OCI-LY1 (cell line): Measurements from ENCODE around the gene TRAPPC2L.
"Not testable (repeated sequence)": the region's sequence is repeated elsewhere in the genome, so short reads cannot be mapped to it uniquely, and the experiment has no call there.

ENCODE experiments used
- H2AFZ ChIP-seq: fragments of 200-600 bp; sonication (generic), shearing (Covaris generic); 2 replicates; pipeline ENCODE4 v1.6.0; 2014; ENCODE audit warnings: antibody characterized with exemption, mild to moderate bottlenecking, low read length
- H3F3A ChIP-seq: fragments of 200-600 bp; sonication (generic), shearing (Covaris generic); 2 replicates; pipeline ENCODE4 v1.6.0; 2014; ENCODE audit warnings: mild to moderate bottlenecking, antibody characterized with exemption, low read length, moderate library complexity; ENCODE audit not compliant: insufficient read depth
- H3K27ac ChIP-seq: fragments of 200-600 bp; sonication (generic); 2 replicates; pipeline ENCODE4 v1.5.1; 2014; ENCODE audit warnings: low read length, mixed run types, mild to moderate bottlenecking, low read depth; ENCODE audit not compliant: poor library complexity, severe bottlenecking
- H3K27me3 ChIP-seq: fragments of 200-600 bp; sonication (generic); 2 replicates; pipeline ENCODE4 v1.6.0; 2014; ENCODE audit warnings: antibody characterized with exemption, mild to moderate bottlenecking, low read length, moderate library complexity; ENCODE audit not compliant: insufficient read depth
- H3K36me3 ChIP-seq: fragments of 200-600 bp; sonication (generic); 2 replicates; pipeline ENCODE4 v1.6.1; 2014; ENCODE audit warnings: mild to moderate bottlenecking, antibody characterized with exemption, low read length, moderate library complexity, mixed read lengths; ENCODE audit not compliant: insufficient read depth
- H3K4me1 ChIP-seq: fragments of 200-600 bp; sonication (generic); 2 replicates; pipeline ENCODE4 v1.5.1; 2014; ENCODE audit warnings: mild to moderate bottlenecking, low read length, moderate library complexity; ENCODE audit not compliant: insufficient read depth, severe bottlenecking
- H3K4me2 ChIP-seq: fragments of 200-600 bp; sonication (generic), shearing (Covaris generic); 2 replicates; pipeline ENCODE4 v1.6.1; 2014; ENCODE audit warnings: low read length
- H3K4me3 ChIP-seq: fragments of 200-600 bp; sonication (generic); 2 replicates; pipeline ENCODE4 v1.5.1; 2014; ENCODE audit warnings: low read length, low read depth, mild to moderate bottlenecking, mixed read lengths; ENCODE audit not compliant: poor library complexity, severe bottlenecking
- H3K79me2 ChIP-seq: fragments of 200-600 bp; shearing (Covaris generic); 2 replicates; pipeline ENCODE4 v1.6.1; 2016; ENCODE audit warnings: mixed run types, low read length, mixed read lengths; ENCODE audit not compliant: insufficient read depth
- H3K9ac ChIP-seq: fragments of 200-600 bp; sonication (generic), shearing (Covaris generic); 2 replicates; pipeline ENCODE4 v1.6.1; 2014; ENCODE audit warnings: mild to moderate bottlenecking, low read length, mixed read lengths
- H3K9me2 ChIP-seq: fragments of 200-600 bp; sonication (generic), shearing (Covaris generic); 2 replicates; pipeline ENCODE4 v1.6.1; 2014; ENCODE audit warnings: low read depth, mild to moderate bottlenecking, low read length, mixed read lengths
- H3K9me3 ChIP-seq: fragments of 200-600 bp; shearing (Covaris generic); 2 replicates; pipeline ENCODE4 v1.6.1; 2014; ENCODE audit warnings: low read length, mixed read lengths
- H4K20me1 ChIP-seq: fragments of 200-600 bp; sonication (generic), shearing (Covaris generic); 2 replicates; pipeline ENCODE4 v1.6.0; 2016; ENCODE audit warnings: mild to moderate bottlenecking, low read length; ENCODE audit not compliant: insufficient read depth
- CTCF ChIP-seq: fragments of 200-600 bp; sonication (generic), shearing (Covaris generic); IDR thresholded peaks from 2 replicates; pipeline ENCODE4 v1.5.1; 2017; ENCODE audit warnings: mild to moderate bottlenecking, antibody characterized with exemption, low read length, moderate library complexity, mixed read lengths
- EZH2 ChIP-seq: fragments of 200-600 bp; sonication (generic), shearing (Covaris generic); IDR thresholded peaks from 2 replicates; pipeline ENCODE4 v1.8.0; 2017; ENCODE audit warnings: borderline replicate concordance, mixed run types, mild to moderate bottlenecking, antibody characterized with exemption, low read length, moderate library complexity, mixed read lengths

Gene TRAPPC2L

GRCh38 chr16:88891083-88891482 lies 34.2 kb downstream of the TRAPPC2L start:
- no peak overlapping the region for H2AFZ ChIP-seq
- no peaks in the 10 kb centered on the region for H3K9me3 ChIP-seq
- no peak overlapping the region for H3K9ac ChIP-seq
- no peaks in the 10 kb centered on the region for H3K4me1 ChIP-seq
- H3K4me3 ChIP-seq, result no peak overlapping the region
- peaks cover 14% of the 10 kb centered on the region for H3K36me3 ChIP-seq
- no peak for TF ChIP-seq CTCF
- TF ChIP-seq EZH2, result no peak
- H3K27me3 ChIP-seq, result no peaks in the 10 kb centered on the region
- H4K20me1 ChIP-seq, result no peaks in the 10 kb centered on the region
- no peaks in the 10 kb centered on the region for H3K79me2 ChIP-seq
- no peak overlapping the region for H3K27ac ChIP-seq
- no peaks in the 10 kb centered on the region for H3K9me2 ChIP-seq
- no peaks in the 10 kb centered on the region for H3F3A ChIP-seq
- H3K4me2 ChIP-seq, result no peak overlapping the region

GRCh38 chr16:88892065-88892464 lies 35.1 kb downstream of the TRAPPC2L start:
- H4K20me1 ChIP-seq, result no peaks in the 10 kb centered on the region
- H3K36me3 ChIP-seq, result peaks cover 14% of the 10 kb centered on the region

GRCh38 chr16:88893127-88893968 lies 36.4 kb downstream of the TRAPPC2L start:
- Histone ChIP-seq H3K9ac (no peak overlapping the region), H3K27ac (no peak overlapping the region), H3K36me3 (peaks cover 22% of the 10 kb centered on the region), H4K20me1 (no peaks in the 10 kb centered on the region), H3K27me3 (no peaks in the 10 kb centered on the region), H3K4me1 (no peaks in the 10 kb centered on the region), H3K79me2 (no peaks in the 10 kb centered on the region), H3K4me3 (no peak overlapping the region), H3K9me3 (no peaks in the 10 kb centered on the region), H3F3A (no peaks in the 10 kb centered on the region), H3K9me2 (no peaks in the 10 kb centered on the region), H2AFZ (no peak overlapping the region), H3K4me2 (no peak overlapping the region)
- TF ChIP-seq CTCF (no peak), EZH2 (no peak)

More at GRCh38 chr16:88892065-88892464, 35.1 kb downstream of the TRAPPC2L start:
- Histone ChIP-seq H3K9ac (no peak overlapping the region), H3K27me3 (no peaks in the 10 kb centered on the region), H2AFZ (no peak overlapping the region), H3K27ac (no peak overlapping the region), H3K4me3 (no peak overlapping the region), H3F3A (no peaks in the 10 kb centered on the region), H3K79me2 (no peaks in the 10 kb centered on the region), H3K9me3 (no peaks in the 10 kb centered on the region), H3K4me1 (no peaks in the 10 kb centered on the region), H3K4me2 (no peak overlapping the region), H3K9me2 (no peaks in the 10 kb centered on the region)
- no peak for TF ChIP-seq CTCF

GRCh38 chr16:88894266-88894665 lies 37.3 kb downstream of the TRAPPC2L start:
- H2AFZ ChIP-seq, H3K4me2 ChIP-seq, H4K20me1 ChIP-seq, H3K4me3 ChIP-seq, H3K9ac ChIP-seq, H3K27me3 ChIP-seq, H3K9me3 ChIP-seq, H3K4me1 ChIP-seq, H3K9me2 ChIP-seq, H3F3A ChIP-seq, H3K27ac ChIP-seq, H3K79me2 ChIP-seq: not testable (repeated sequence)
- H3K36me3 ChIP-seq, result peaks cover 22% of the 10 kb centered on the region
